ENCODE data around the gene PIP5K1A. TPM values are rescaled to one million over a fixed set of nuclear protein-coding genes. Genes with fewer than 3 reads are reported as not detected.

PIP5K1A gene, protein sequence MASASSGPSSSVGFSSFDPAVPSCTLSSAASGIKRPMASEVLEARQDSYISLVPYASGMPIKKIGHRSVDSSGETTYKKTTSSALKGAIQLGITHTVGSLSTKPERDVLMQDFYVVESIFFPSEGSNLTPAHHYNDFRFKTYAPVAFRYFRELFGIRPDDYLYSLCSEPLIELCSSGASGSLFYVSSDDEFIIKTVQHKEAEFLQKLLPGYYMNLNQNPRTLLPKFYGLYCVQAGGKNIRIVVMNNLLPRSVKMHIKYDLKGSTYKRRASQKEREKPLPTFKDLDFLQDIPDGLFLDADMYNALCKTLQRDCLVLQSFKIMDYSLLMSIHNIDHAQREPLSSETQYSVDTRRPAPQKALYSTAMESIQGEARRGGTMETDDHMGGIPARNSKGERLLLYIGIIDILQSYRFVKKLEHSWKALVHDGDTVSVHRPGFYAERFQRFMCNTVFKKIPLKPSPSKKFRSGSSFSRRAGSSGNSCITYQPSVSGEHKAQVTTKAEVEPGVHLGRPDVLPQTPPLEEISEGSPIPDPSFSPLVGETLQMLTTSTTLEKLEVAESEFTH
- 36.2 TPM for polyA plus RNA-seq (2012; ENCODE audit: insufficient read length, low read depth)

DNA sequence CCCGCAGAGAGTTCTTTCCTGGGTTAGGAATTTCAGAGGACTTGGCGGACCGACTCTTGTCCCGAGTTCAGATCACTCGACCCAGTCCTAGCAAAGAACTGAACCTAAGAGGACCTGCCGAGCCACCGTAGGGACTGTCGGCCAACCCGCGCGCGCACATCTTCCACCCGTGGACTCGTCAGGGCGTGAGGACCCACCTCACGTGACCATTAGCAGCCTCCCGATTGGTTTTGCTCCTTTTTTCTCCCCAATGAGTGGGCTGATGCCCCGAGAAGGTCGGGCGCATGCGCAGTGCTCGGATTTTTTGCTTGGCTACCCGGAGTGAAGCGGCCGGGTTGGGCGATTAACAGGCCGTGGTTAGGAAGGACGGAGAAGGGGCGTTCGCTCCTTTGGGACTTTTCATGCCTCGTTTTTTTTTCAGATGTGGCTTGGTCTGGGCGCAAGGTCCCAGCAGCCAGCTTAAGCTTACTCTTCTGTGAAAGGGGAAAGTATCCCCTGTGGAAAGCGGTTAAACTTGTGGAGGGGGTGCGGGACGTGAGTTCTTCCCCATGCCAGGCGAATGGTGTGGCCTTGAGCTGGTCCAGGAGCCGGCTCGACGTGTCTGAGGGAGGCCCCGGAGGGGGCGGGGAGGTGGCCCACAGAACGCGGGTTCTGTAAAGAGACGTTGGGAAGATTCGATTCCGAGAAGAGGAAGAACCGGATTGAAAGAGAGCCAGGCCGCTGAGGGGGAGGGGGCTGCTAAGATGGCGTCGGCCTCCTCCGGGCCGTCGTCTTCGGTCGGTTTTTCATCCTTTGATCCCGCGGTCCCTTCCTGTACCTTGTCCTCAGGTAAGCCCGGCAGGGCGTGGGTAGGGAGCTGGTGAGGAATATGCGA lies at the start of gene PIP5K1A:
PIP5K1A (plus strand) TSS at position 299 of the 874 bp plus-strand sequence; CDS start at position 744, 445 bp downstream.
- peak; percentile 75; the same call in 1 of the 2 replicates for TF ChIP-seq TAF1 (IDR thresholded peaks at IDR 0.05; ENCODE audit: borderline replicate concordance, insufficient read depth, low read length)
- TF ChIP-seq, protein P1, sequence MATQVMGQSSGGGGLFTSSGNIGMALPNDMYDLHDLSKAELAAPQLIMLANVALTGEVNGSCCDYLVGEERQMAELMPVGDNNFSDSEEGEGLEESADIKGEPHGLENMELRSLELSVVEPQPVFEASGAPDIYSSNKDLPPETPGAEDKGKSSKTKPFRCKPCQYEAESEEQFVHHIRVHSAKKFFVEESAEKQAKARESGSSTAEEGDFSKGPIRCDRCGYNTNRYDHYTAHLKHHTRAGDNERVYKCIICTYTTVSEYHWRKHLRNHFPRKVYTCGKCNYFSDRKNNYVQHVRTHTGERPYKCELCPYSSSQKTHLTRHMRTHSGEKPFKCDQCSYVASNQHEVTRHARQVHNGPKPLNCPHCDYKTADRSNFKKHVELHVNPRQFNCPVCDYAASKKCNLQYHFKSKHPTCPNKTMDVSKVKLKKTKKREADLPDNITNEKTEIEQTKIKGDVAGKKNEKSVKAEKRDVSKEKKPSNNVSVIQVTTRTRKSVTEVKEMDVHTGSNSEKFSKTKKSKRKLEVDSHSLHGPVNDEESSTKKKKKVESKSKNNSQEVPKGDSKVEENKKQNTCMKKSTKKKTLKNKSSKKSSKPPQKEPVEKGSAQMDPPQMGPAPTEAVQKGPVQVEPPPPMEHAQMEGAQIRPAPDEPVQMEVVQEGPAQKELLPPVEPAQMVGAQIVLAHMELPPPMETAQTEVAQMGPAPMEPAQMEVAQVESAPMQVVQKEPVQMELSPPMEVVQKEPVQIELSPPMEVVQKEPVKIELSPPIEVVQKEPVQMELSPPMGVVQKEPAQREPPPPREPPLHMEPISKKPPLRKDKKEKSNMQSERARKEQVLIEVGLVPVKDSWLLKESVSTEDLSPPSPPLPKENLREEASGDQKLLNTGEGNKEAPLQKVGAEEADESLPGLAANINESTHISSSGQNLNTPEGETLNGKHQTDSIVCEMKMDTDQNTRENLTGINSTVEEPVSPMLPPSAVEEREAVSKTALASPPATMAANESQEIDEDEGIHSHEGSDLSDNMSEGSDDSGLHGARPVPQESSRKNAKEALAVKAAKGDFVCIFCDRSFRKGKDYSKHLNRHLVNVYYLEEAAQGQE (IDR thresholded peaks at IDR 0.05; ENCODE audit: insufficient read depth in 1 of 2, low read depth in 2 of 2, low read length in 2 of 2): peak in 1 of 2 experiments; percentile 30; a peak in 1 of 4 replicates
- TF ChIP-seq SIN3A (IDR thresholded peaks at IDR 0.05; ENCODE audit: borderline replicate concordance, insufficient read depth, low read length): no peak
- peak; percentile 53 for TF ChIP-seq FOXP2 (optimal IDR thresholded peaks at IDR 0.05; ENCODE audit: borderline replicate concordance, extremely low read depth, extremely low read length, insufficient read depth)
- TF ChIP-seq POLR2AphosphoS5 (IDR thresholded peaks at IDR 0.05; ENCODE audit: low read depth, low read length): peak; percentile 82

GRCh38 chr1:151156515-151156819 lies 41.9 kb upstream of the PIP5K1A start, which contains the start of gene TNFAIP8L2:
TSS of gene TNFAIP8L2 (plus strand) at chr1:151156649. CDS start at chr1:151158698, 2,049 bp downstream.
- TF ChIP-seq, protein P1 (IDR thresholded peaks at IDR 0.05; ENCODE audit: insufficient read depth in 1 of 2, low read depth in 2 of 2, low read length in 2 of 2): no peak
- TF ChIP-seq FOXP2 (optimal IDR thresholded peaks at IDR 0.05; ENCODE audit: borderline replicate concordance, extremely low read depth, extremely low read length, insufficient read depth) (no peak), POLR2AphosphoS5 (IDR thresholded peaks at IDR 0.05; ENCODE audit: low read depth, low read length) (no peak), SIN3A (IDR thresholded peaks at IDR 0.05; ENCODE audit: borderline replicate concordance, insufficient read depth, low read length) (no peak), TAF1 (IDR thresholded peaks at IDR 0.05; ENCODE audit: borderline replicate concordance, insufficient read depth, low read length) (no peak)

DNA sequence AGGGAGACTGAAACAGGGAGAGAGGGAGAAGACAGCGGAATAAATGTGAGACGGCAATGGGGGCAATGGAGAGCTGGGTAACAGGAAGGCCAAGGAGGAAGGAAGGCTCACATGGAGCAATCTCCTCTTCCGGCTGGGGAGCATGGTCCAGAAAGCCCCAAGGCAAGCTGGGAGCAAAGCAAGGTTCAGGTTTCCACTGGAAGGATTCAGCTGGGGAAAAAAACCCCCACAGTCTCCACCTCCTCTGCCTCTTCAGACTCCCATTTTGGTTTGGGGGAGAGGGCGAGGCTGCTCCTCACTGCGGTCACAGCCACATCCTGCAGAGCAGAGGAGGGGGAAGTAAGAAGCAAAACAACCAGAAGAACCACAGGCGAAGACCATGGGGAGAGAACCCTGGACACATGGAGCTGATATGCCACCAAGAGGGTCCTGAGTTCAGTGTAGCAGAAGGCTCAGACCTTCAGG lies 41.3 kb upstream of the PIP5K1A start:
- TF ChIP-seq TAF1 (IDR thresholded peaks at IDR 0.05; ENCODE audit: borderline replicate concordance, insufficient read depth, low read length): no peak
- no peak for TF ChIP-seq POLR2AphosphoS5 (IDR thresholded peaks at IDR 0.05; ENCODE audit: low read depth, low read length)
- no peak for TF ChIP-seq FOXP2 (optimal IDR thresholded peaks at IDR 0.05; ENCODE audit: borderline replicate concordance, extremely low read depth, extremely low read length, insufficient read depth)
- TF ChIP-seq SIN3A (IDR thresholded peaks at IDR 0.05; ENCODE audit: borderline replicate concordance, insufficient read depth, low read length): no peak
- TF ChIP-seq, protein P1 (IDR thresholded peaks at IDR 0.05; ENCODE audit: insufficient read depth in 1 of 2, low read depth in 2 of 2, low read length in 2 of 2): no peak

DNA sequence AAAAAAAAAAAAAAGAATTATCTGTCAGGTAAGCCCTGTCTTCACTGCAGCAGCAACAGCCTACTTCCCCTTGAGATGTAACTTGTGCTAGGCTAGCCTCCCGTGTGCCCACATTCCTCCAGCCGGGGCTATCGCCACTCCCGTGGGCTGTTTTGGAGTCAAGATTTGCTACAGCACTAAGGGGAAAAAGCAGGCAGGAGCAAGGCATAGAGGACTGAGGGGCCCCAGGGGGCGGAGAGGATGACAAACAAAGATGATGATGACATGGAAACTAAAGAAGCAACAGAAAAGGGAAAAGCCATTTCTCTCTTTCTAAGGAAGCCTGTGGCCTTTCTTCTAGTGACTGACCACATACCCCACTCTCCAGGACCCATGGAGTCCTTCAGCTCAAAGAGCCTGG lies 40.0 kb upstream of the PIP5K1A start:
- no peak for TF ChIP-seq FOXP2 (optimal IDR thresholded peaks at IDR 0.05; ENCODE audit: borderline replicate concordance, extremely low read depth, extremely low read length, insufficient read depth)
- TF ChIP-seq, protein P1 (IDR thresholded peaks at IDR 0.05; ENCODE audit: insufficient read depth in 1 of 2, low read depth in 2 of 2, low read length in 2 of 2): no peak
- no peak for TF ChIP-seq SIN3A (IDR thresholded peaks at IDR 0.05; ENCODE audit: borderline replicate concordance, insufficient read depth, low read length)
- no peak for TF ChIP-seq TAF1 (IDR thresholded peaks at IDR 0.05; ENCODE audit: borderline replicate concordance, insufficient read depth, low read length)
- no peak for TF ChIP-seq POLR2AphosphoS5 (IDR thresholded peaks at IDR 0.05; ENCODE audit: low read depth, low read length)
